Glomerular visceral epithelial cell (primary cell): ENCODE measurements around the gene SAA1.

Source experiments
- DNase-seq: peaks from one replicate; pipeline ENCODE4 v3.0.0-alpha.2; 2016; ENCODE audit errors: extremely low spot score

The SAA1 gene

GRCh38 chr11:18310800-18311340 is 44.8 kb downstream of the SAA1 start:
- no peak for DNase-seq

- DNase-seq: no peak
Measured at GRCh38 chr11:18312012-18312411, 45.9 kb downstream of the SAA1 start.

GRCh38 chr11:18312663-18313420 is 46.8 kb downstream of the SAA1 start:
- DNase-seq: no peak

GRCh38 chr11:18313965-18314763 is 48.1 kb downstream of the SAA1 start:
- DNase-seq: no peak

GRCh38 chr11:18314784-18315523 is 48.9 kb downstream of the SAA1 start:
- no peak for DNase-seq

- no peak for DNase-seq
Measured at GRCh38 chr11:18315893-18316292, 49.8 kb downstream of the SAA1 start.

GRCh38 chr11:18317551-18317950 is 51.5 kb downstream of the SAA1 start:
- DNase-seq: no peak
